ENCODE data around the gene OVOL1. TPM values are rescaled to one million over a fixed set of nuclear protein-coding genes. Genes with fewer than 3 reads are reported as not detected.
A peak's percentile ranks its signal among the peaks of the same experiment; 100 is the strongest.

OVOL1 gene
- total and polyA plus RNA-seq, 2 donors from 2014 or later = 6.6 to 6.7 TPM

DNA sequence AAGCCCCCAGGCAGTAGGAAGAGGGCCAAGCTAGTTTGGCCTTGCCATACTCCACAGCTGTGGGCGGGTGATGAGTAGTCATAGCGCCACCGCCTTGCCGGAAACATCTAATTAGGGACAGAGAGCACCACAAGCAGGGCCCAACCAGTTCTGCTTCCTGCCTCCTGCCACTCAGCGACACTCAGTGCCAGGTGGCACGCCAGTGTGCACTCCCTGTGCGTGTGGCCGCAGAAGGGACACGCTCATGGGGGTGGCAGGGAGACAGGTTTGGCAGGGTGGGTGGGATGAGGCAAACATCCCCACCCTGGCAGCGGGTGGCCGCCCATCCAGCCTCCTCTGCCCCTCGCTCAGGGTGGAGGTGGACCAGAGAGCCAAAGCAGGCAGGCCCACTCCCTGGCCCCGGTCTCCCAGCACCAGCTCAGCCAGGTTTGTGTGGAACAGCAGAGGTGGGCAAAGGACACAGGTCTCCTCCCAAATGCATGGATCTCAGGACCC is 4.9 kb downstream of the OVOL1 start:
- Histone ChIP-seq H3K27me3 (ENCODE audit: control insufficient read depth, insufficient read depth, low read length) (no peaks in the 10 kb centered on the region), H3K9ac (ENCODE audit: low read length in 3 of 3) (peak overlapping the region in 1 of 3 donors; percentile 8), H3K4me1 (ENCODE audit: control insufficient read depth in 2 of 3, insufficient read depth in 2 of 3, low read depth in 1 of 3, low read length in 3 of 3) (peaks cover 0 to 63% (median 17%) of the 10 kb centered on the region in 3 donors), H3K4me3 (ENCODE audit: low read length in 3 of 3) (no peak overlapping the region), H3K27ac (ENCODE audit: low read depth in 2 of 2, low read length in 2 of 2) (peak overlapping the region; percentile 8 to 82), H3K36me3 (ENCODE audit: control insufficient read depth in 2 of 3, insufficient read depth in 3 of 3, low read length in 3 of 3) (peaks cover 0 to 24% (median 6%) of the 10 kb centered on the region in 3 donors), H3K9me3 (ENCODE audit: control insufficient read depth in 2 of 3, insufficient read depth in 1 of 3, low read length in 3 of 3) (no peaks in the 10 kb centered on the region)
- DNase-seq (peak in 2 of 5 donors; percentile 20 to 83), FAIRE-seq (no peak)
- no peak for TF ChIP-seq CTCF (IDR thresholded peaks at IDR 0.05; ENCODE audit: borderline replicate concordance, extremely low read depth, insufficient read depth)
- intact Hi-C loops (cut with DNase I) = no loop called here

- no peak for TF ChIP-seq CTCF (IDR thresholded peaks at IDR 0.05; ENCODE audit: borderline replicate concordance, extremely low read depth, insufficient read depth)
- DNase-seq (peak in 1 of 5 donors; percentile 72), FAIRE-seq (no peak)
- Histone ChIP-seq H3K36me3 (ENCODE audit: control insufficient read depth in 2 of 3, insufficient read depth in 3 of 3, low read length in 3 of 3) (peaks cover 0 to 27% (median 6%) of the 10 kb centered on the region in 3 donors), H3K4me1 (ENCODE audit: control insufficient read depth in 2 of 3, insufficient read depth in 2 of 3, low read depth in 1 of 3, low read length in 3 of 3) (peaks cover 0 to 63% (median 17%) of the 10 kb centered on the region in 3 donors), H3K4me3 (ENCODE audit: low read length in 3 of 3) (peak overlapping the region in 1 of 3 donors; percentile 17), H3K9me3 (ENCODE audit: control insufficient read depth in 2 of 3, insufficient read depth in 1 of 3, low read length in 3 of 3) (no peaks in the 10 kb centered on the region), H3K9ac (ENCODE audit: low read length in 3 of 3) (peak overlapping the region in 1 of 3 donors; percentile 8), H3K27ac (ENCODE audit: low read depth in 2 of 2, low read length in 2 of 2) (peak overlapping the region; percentile 49 to 82), H3K27me3 (ENCODE audit: control insufficient read depth, insufficient read depth, low read length) (no peaks in the 10 kb centered on the region)
- intact Hi-C loops (cut with DNase I) = no loop called here
Measured at GRCh38 chr11:65792456-65792855, 5.6 kb downstream of the OVOL1 start.

DNA sequence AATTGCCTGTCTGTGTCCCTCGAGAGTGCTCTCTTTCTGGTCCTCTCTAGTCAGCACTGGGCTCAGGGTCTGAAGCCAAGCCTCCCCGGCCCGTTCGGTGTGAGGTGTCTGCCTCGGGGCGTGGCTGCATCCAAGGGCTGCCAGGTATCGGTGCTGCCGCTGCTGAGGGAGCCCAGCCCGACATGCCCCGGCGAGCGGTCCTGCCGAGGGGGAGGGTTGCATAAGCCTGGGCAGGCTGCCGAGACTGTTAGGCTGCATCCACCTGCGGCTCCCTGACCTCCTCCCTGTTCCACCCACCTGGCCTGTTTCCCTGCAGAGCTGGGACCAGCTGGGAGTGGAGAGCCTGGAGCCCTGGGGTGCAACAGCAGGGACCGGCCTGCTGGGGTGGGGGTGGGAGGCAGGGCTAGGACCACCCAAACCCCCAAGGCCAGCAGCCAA is 6.3 kb downstream of the OVOL1 start:
- Histone ChIP-seq H3K27ac (ENCODE audit: low read depth in 2 of 2, low read length in 2 of 2) (peak overlapping the region; percentile 69 to 80), H3K4me3 (ENCODE audit: low read length in 3 of 3) (peak overlapping the region in 1 of 3 donors; percentile 17)
- intact Hi-C loops (cut with DNase I) = no loop called here

More for the DNA sequence above, 6.3 kb downstream of the OVOL1 start:
- TF ChIP-seq CTCF (IDR thresholded peaks at IDR 0.05; ENCODE audit: borderline replicate concordance, extremely low read depth, insufficient read depth) = no peak
- Histone ChIP-seq H3K9me3 (ENCODE audit: control insufficient read depth in 2 of 3, insufficient read depth in 1 of 3, low read length in 3 of 3) (no peaks in the 10 kb centered on the region), H3K9ac (ENCODE audit: low read length in 3 of 3) (no peak overlapping the region), H3K27me3 (ENCODE audit: control insufficient read depth, insufficient read depth, low read length) (no peaks in the 10 kb centered on the region), H3K4me1 (ENCODE audit: control insufficient read depth in 2 of 3, insufficient read depth in 2 of 3, low read depth in 1 of 3, low read length in 3 of 3) (peaks cover 0 to 63% (median 17%) of the 10 kb centered on the region in 3 donors), H3K36me3 (ENCODE audit: control insufficient read depth in 2 of 3, insufficient read depth in 3 of 3, low read length in 3 of 3) (peaks cover 0 to 27% (median 6%) of the 10 kb centered on the region in 3 donors)
- DNase-seq = peak in 3 of 5 donors; percentile 34 to 96 (median 49)
- FAIRE-seq = no peak

Data from kidney (tissue), 14 donors.